HG03565 (cell line): ENCODE measurements around the gene KLC4.
"Not testable (repeated sequence)": the region's sequence is repeated elsewhere in the genome, so short reads cannot be mapped to it uniquely, and the experiment has no call there.

Source experiments
- ATAC-seq: cut with Tn5 transposase; IDR thresholded peaks from one replicate; pipeline ENCODE4 v1.9.1; 2021; ENCODE audit warnings: mild to moderate bottlenecking, moderate library complexity; ENCODE audit not compliant: unreplicated experiment

KLC4 gene

DNA sequence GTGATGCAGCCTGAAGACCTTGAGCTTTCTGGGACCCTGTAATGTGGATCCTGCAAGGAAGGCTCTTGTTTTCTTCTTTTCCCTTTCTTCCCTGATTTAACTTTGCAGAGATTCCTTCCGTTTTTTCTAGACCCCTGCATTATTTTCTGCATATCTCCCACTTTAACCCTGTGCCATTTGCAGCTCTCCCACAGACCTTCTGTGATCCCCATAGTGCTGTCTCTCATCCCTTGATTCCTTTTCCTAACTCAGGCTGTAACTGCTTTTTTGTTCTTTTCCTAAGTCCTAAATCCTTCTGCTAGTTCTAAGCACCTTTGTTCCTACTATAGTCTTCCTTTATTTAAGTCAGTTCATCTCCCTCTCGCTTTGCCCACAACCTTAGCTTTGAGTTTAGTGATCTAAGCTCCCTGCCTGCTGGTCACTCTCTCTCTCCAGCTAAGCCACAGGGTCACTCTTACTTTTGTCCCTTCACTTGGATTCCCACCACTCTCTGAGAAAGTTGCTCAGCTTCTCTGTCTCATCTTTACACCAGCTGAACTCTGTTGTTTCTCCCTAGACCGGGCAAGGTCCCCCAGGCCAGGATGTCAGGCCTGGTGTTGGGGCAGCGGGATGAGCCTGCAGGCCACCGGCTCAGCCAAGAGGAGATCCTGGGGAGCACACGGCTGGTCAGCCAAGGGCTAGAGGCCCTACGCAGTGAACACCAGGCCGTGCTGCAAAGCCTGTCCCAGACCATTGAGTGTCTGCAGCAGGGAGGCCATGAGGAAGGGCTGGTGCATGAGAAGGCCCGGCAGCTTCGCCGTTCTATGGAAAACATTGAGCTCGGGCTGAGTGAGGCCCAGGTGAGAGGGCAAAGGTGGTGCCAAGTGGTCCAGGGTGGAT is 1.6 kb downstream of the KLC4 start:
- no peak for ATAC-seq

DNA sequence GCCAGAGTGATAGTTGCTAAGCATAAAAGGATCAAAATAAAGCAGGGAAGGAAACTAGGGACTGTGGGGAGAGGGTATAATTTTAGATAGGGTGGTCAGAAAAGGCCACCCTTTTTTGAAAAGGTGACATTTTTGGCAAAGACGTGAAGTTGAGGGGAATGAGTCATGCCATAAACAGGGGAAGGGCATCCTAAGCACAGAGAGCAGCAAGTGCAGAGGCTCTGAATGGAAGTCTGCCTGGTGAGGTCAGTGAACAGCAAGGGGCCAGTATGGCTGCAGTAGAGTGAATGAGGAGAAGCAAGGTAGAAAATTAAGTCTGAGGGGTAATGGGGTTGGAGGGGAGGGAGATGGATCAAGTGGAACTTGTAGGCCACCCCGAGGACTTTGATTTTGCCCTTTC is 2.4 kb downstream of the KLC4 start:
- ATAC-seq, result no peak

DNA sequence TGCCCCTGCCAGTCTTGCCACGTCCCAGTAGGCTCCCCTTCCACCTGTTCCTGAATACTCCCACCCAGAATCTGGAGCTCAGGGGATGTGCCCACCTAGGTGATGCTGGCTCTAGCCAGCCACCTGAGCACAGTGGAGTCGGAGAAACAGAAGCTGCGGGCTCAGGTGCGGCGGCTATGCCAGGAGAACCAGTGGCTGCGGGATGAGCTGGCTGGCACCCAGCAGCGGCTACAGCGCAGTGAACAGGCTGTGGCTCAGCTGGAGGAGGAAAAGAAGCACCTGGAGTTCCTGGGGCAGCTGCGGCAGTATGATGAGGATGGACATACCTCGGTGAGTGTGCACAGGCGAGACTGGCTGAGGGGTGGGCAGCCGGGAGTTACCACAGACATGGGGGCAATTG is 3.4 kb downstream of the KLC4 start:
- ATAC-seq, result no peak

DNA sequence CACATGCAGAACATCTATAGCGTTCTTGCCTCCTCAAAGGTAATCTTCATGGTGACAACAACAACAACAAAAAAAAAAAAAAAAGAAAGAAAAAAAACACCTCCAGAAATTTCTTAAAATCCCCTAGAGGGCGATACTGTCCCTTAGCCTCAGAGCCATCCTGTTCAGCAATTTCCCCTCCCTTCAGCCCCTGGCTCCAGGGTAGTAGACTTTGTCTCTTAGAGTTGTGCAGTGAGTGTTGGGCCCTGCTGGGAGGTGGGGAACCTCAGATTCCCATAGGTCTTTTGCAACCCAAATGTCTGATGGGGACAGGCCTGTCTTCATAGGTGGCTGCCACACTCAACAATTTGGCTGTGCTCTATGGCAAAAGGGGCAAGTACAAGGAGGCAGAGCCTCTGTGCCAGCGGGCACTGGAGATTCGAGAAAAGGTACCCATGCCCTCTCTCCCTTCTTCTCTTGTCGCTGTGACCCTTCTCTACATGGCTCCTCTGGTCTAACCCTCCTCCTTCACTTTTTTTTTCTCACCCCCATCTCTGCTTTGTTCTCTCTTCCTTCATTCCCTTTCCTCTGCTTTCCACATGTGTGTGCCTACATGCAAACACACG is 10.7 kb downstream of the KLC4 start:
- ATAC-seq, result no peak

DNA sequence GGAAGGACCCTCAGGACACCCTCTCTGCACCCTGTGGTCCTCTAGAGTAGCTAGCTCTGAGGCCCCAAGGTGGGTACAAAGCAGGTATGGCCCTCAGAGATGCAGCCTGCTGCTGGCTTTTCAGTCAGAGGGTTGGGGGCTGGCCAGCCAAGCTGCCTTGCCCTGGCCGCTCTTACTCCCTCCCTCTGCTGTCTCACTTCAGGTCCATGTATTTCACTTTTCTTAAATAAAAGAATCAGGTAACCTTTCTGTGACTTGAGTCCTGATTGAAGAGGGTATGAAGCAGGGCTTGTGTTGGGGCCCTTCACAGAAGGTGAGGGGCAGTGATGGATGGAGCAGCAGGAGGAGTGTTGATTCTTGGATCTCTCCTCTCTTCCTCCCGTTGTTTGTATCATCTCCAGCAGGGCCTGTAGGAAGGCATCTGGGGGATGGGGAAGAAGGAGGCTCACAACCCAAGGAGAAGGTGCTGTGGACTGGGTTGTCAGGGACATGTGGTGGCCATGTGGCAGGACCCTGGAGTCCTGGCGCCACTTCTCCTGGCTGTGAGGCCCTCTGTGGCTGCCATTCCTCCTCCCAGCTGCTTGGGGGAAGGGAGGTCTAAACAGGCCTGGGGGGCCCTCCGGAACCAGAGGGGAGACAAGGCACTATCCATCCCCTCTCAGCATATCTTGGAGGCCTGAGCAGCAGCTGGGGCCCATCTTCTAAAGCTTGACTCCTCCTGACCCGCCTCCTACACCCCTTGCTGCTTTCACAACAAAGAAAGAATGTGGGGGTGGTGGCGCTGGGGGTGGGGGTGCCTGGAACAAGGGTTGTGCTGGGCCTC is 15.6 kb downstream of the KLC4 start:
- ATAC-seq, result no peak

DNA sequence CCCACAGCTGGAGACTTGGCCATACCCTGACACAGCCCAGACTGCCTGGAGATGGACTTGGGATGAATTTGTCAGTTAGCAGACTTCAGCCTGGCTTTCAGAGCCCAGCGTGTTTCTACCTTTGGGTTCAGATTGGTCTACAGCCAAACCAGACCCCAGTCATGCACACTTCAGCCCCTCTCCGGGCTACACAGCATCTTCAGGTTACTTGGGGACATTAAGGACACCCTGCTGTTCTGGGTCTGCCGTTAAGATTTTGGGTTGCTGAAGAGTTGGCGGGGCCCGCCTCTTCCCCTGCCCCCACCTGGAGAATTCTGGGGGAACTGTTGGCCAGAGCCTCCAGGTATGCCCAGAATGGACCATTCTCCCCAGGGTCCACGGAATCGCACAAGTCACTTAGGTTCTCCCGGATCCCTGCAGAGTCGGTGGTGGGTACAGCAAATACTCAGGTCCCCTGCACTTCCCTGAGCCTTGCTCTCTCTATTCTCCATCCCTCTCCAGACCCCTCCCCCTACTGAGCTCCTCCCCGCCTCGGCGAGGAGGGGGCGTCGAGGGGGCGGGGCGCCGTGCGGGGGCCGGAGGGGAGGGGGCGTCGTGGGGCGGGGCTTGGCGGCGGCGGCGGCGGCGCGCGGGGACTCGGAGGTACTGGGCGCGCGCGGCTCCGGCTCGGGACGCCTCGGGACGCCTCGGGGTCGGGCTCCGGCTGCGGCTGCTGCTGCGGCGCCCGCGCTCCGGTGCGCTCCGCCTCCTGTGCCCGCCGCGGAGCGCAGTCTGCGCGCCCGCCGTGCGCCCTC is 16.4 kb downstream of the KLC4 start, which contains the start of gene PTK7:
Gene PTK7 (plus strand): TSS at position 645 of the 794 bp plus-strand sequence. CDS start 175 bp downstream, outside the sequence.
- no peak for ATAC-seq

DNA sequence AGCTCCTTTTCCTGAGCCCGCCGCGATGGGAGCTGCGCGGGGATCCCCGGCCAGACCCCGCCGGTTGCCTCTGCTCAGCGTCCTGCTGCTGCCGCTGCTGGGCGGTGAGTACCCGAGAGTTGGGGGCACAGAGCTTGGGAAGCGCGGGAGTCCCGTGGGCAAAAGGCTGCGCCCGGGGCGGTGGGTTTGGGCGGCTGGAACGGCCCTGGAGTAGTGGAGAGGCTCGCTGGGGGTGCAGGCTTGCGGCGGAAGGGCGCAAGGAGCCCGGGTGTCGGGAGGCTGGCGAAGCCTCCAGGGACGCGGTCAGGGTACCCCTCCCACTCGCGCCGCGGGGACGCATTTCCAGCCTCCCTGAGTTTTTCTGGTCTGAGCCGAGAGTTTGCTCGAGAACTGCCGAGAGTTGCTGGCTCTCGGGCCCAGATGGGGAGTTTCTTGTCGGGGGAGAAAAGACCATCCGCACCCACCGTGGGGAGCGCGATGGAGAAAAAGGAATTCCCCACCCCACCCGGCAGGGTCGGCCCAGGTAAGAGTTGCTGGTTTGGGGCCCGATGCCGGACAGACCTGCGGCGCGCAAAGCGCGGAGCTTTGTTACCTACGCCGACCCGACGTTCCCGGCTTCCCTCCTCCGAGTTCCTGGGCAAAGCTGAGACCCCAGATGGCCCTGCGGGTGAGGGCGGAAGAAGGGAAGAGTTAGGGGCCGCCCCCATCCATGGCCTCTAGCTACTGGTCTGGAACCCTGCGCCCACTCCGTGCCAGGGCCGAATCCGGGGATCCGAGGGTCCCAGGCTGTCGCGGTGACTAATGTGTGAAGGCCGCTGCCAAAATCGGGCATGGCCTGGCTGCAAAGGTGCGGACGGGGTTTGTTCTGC is 17.3 kb downstream of the KLC4 start:
- ATAC-seq, result no peak

DNA sequence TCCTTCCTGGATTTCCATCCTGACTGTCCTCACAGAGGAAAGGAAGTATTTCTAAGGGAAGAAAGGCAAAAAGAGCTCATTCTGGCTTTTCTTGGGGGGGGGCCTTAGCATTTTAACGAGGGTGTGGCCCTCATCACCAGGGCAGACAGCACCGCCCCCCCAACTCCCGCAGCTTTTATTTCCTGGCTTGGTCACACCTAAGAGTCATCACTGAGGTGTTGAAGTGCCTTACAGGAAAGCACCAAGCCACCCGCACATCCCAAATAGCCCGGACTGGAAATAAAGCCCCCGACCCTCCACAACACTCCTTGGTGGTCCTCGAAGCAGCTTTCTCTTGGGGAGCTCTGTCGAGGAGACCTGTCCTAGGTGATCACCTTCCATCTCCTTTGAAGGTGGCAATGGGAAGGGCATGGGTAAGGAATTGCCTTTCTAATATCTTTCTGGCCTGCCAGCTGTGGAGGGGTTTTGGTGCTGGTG is 17.9 kb downstream of the KLC4 start:
- ATAC-seq, result no peak

DNA sequence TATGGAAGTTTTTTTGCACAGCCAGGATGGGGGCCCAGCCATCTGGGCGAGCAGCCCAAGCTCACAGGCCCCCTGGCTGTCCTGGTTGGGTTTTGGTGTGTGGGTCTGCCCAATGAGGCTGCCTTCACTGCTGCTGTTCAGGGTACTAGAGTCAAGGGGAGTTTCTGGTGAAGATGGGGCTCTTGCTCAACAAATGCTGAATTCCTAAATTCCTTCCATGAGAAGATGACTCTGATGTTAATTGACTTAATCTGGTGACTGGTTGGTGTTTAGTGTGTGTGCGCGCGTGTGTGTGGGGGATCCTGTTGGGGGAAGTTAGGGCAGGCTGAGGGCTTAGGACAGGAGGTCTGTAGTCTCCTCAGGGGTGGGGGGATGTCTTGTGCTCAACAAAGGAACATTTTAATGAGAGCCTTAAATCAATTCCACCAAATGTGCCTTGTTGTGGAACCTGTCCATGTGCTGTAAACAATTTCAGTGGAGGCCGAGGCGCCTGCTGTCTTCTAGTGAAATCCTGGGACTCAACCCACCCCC is 18.6 kb downstream of the KLC4 start:
- no peak for ATAC-seq

DNA sequence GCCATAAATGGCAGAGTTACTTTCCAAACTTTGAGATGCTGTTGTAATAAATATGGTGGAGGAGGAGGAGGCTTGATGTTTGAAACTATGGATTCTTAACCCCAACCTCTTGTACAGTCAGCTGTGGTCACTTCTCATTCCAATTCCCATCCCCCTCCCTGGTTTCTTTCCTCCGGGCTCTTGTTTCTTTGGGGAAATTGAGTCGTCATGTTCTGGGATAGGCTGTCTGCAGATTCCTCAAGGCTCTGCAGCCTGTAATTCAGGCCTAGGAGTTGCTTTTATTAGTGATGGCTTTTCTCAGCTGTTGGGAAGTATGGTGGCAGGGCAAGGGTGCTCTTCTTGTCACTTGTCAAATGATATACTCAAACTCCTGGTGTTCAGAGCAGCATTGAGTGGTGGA is 19.3 kb downstream of the KLC4 start:
- ATAC-seq, result no peak

DNA sequence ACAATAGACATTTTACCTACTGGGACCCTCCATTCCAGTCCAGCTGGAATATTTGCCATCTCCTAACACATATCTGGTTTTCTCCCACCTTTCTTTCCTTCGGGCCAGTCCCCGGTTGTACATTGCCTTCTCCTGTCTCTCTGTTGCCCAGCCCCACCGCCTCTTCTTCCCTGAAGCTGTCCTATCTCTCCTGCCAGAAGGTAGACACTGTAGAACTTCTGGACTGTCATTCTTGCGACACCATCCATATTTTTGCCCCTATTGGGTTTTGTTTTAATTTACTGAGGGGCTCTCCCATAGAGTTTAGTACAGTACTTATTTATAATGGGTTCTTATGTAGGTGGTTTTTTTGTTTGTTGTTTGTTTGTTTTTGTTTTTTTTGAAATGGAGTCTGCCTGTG is 21.6 kb downstream of the KLC4 start:
- ATAC-seq, result no peak

DNA sequence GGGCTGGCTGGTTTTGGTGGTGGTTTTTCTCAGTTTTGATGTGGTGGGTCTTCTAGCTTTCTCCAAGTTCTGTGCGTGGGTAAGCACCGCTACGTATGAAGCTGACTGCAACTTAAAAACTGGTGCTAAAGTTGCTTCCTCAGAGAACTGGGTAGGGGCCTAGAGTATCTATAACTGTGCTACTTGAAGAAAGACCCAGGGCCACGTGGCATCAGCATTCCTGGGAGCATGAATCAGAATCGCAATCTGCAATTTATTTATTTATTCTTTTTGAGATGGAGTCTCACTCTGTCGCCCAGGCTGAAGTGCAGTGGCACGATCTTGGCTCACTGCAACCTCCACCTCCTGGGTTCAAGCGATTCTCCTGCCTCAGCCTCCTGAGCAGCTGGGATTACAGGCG is 22.5 kb downstream of the KLC4 start:
- ATAC-seq, result not testable (repeated sequence)

DNA sequence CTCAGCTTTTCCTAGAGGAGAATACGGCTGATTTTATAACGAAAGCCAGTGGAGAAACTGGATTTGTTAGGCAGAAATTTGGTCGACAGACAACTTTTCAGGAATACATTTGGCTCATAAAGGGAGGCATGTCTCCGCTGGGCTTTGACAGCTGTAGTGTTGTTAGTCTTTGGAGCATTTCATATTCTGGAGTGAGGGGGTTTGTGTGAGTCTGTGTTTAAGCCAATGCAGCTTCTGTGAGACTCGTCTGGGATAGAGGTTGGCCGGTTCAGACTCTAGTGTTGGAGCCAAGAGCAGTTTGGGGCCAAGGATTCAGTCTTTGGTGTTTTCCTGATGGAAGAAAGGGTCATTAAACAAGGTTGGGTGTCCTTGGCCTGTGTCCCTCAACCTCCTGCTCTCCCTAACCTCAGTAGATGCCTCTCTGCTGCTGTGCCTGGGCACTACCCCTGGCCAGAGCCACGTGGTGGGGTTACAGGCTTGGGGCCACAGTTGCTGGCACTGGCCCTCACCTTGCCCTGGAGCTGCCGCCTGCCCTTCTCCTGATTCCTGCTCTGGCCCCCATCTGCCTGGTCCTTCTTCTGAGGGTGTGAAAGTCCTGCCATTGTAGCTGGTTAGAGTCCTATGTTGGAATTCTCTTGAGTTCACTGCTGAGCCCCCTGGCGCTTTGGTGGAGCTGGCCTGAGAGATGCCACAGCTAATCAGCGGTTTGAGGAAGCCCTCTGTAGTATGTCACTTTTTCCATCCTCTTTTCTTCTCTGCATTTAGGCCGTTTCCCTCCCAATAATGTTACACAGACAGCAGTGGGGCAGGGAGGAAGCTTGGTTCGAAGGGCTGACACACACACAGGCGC is 23.6 kb downstream of the KLC4 start:
- ATAC-seq, result no peak

DNA sequence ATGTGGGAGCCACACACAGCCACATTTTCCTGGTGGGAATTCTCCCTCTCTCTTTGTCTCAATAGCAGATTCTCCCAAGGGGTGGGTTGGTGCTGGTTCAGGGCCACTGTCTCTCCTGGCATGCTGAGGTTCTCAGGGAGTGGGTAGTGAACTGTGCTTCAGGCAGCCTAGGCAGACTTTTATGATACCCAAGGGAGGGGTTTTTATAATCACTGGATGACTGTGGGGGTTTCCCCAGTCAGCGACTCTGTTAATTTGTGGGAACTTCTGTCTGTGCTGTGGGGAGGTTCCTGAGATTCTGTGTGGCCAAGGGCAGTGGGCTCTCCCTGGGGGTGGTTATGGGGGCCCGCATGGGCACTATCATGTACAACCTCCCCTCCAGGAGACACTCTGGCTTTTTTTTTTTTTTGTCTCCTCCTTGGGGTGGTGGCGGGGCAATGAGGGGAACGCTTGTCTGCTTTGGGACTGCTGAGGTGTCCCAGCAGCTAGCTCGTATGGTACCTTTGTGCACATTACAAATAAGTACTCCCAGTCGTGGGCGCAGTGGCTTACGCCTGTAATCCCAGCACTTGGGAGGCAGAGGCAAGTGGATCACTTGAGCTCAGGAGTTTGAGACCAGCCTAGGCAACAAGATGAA is 26.7 kb downstream of the KLC4 start:
- peak; percentile 43 for ATAC-seq

DNA sequence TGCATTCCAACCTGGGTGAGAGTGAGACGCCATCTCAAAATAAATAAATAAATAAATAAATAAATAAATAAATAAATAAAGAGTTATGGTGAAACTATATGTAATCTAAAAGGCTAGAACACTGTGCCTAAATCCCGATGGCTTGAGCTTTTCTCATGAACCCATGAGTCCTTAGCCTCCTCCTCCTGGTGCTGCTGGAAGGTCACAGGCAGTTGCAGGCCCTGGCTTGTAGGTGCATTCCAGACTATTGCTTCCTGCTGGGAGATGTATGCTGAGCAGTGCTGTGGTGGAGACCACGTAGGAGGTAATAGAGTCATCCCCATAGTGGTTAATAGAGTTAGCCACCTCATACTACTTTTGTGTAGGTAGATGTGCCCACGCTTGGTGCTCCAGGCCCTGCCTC is 29.2 kb downstream of the KLC4 start:
- no peak for ATAC-seq

DNA sequence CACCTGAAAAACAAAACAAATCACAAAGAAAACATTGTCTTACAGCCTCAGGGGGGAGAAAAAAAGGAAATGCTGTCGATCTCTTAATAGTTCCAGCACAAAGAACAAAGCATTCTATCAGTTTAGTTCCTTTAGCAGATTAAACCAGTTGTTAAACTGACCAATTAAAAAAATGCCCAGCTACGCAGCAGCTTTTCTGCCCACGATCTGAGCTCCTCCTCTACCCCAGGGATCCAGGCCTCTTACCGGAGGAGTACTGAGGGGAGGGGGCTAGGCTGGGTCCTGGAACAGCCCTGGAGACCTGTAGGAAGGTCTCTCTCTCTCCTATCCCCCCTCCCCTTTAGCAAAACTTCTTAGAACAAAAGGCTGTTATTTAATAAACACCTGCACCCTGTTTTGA is 30.0 kb downstream of the KLC4 start:
- ATAC-seq, result no peak

DNA sequence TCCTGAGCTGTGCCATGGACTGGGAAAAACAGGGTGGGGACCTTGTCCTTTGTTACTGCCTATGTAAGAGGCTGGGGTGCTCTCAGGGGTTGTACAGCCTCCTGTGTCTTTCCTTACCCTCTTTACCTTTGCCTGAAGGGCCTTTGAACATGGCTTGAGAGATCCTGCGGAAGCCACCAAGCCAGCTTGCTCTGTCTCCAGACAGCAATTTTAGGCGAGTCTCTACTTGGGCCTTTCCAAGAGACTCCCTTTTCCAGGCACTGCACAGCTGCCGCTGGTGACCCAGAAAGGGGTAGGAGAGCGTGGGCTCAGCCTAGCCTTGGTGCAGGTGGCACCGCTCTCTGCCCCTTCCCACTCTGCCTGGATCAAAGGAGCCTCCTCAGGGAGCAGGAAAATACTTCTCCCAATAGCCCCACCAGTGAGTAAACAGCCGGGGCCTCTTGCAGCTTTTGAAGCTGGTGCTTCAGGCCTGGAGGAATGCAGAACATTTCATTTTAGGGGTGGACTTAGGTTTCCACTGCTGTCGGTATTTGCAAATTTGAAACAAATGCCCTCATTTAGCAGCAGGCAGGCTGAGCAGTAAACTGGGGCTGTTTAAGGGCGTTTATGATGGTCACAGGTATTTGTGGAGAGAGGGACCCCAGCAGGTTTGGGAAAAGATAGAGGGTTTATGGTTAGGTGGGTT is 30.6 kb downstream of the KLC4 start:
- ATAC-seq, result no peak
